ENCODE results near the gene SPTBN4.

DNA sequence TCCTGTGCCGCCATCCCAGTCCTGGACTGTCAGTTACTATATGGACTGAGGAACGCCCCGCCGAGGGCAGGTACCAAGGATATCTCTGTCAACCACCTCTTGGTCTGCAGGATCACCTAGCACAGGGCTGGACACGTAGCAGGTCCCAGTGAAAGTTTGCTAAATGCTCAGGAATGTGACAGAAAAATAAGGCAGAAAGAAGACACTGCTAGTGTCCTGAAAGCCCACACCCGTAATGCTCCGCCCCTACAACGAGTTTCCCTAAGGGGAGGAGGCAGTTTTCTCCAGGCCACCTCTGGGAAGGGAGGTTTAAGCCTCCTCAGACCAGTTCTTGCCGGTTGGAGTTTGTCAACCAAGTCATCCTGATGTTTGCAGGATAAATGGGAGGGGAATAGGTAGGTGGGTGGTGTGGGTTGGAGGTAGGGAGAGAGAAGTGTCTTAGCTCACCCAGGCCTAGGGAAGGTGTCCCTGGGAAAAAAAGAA is 21.0 kb upstream of the SPTBN4 start:
- TF ChIP-seq, protein P1, sequence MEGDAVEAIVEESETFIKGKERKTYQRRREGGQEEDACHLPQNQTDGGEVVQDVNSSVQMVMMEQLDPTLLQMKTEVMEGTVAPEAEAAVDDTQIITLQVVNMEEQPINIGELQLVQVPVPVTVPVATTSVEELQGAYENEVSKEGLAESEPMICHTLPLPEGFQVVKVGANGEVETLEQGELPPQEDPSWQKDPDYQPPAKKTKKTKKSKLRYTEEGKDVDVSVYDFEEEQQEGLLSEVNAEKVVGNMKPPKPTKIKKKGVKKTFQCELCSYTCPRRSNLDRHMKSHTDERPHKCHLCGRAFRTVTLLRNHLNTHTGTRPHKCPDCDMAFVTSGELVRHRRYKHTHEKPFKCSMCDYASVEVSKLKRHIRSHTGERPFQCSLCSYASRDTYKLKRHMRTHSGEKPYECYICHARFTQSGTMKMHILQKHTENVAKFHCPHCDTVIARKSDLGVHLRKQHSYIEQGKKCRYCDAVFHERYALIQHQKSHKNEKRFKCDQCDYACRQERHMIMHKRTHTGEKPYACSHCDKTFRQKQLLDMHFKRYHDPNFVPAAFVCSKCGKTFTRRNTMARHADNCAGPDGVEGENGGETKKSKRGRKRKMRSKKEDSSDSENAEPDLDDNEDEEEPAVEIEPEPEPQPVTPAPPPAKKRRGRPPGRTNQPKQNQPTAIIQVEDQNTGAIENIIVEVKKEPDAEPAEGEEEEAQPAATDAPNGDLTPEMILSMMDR (IDR thresholded peaks at IDR 0.05 in 8 of 11, conservative IDR thresholded peaks at IDR 0.05 in 3 of 11), result no peak
- no peak for TF ChIP-seq POLR2A (IDR thresholded peaks at IDR 0.05)
- TF ChIP-seq POLR2AphosphoS5 (IDR thresholded peaks at IDR 0.05), result no peak
